Mucosa of rectum (tissue), 2 donors: ENCODE data around the gene TBC1D10A.

Source experiments
- H3K27ac ChIP-seq, 2 donors: one replicate each; pipeline ENCODE4 v1.7.0; 2013; ENCODE audit warnings: inconsistent platforms in 2 of 2, low read depth in 2 of 2, low read length in 2 of 2
- H3K27me3 ChIP-seq, 2 donors: one replicate each; pipeline ENCODE4 v1.7.0; 2013; ENCODE audit warnings: low read length in 2 of 2; ENCODE audit not compliant: control insufficient read depth in 2 of 2, insufficient read depth in 2 of 2
- H3K36me3 ChIP-seq, 2 donors: one replicate each; pipeline ENCODE4 v1.7.0; 2013; ENCODE audit warnings: low read length in 2 of 2; ENCODE audit not compliant: control insufficient read depth in 2 of 2, insufficient read depth in 2 of 2
- H3K4me1 ChIP-seq, 2 donors: one replicate each; pipeline ENCODE4 v1.7.0; 2013; ENCODE audit warnings: low read length in 2 of 2, mild to moderate bottlenecking in 1 of 2; ENCODE audit not compliant: control insufficient read depth in 2 of 2, insufficient read depth in 2 of 2
- H3K4me3 ChIP-seq, 2 donors: one replicate each; pipeline ENCODE4 v1.7.0; 2013; ENCODE audit warnings: low read length in 2 of 2
- H3K9ac ChIP-seq, 2 donors: one replicate each; pipeline ENCODE4 v1.7.0; 2013; ENCODE audit warnings: low read length in 2 of 2, low read depth in 1 of 2, mild to moderate bottlenecking in 1 of 2
- H3K9me3 ChIP-seq, 2 donors: one replicate each; pipeline ENCODE4 v1.7.0; 2013; ENCODE audit warnings: low read length in 2 of 2; ENCODE audit not compliant: control insufficient read depth in 2 of 2
- donor health status: healthy.
- donor health status: Normal muscosa, but diverticular disease.

Gene TBC1D10A

DNA sequence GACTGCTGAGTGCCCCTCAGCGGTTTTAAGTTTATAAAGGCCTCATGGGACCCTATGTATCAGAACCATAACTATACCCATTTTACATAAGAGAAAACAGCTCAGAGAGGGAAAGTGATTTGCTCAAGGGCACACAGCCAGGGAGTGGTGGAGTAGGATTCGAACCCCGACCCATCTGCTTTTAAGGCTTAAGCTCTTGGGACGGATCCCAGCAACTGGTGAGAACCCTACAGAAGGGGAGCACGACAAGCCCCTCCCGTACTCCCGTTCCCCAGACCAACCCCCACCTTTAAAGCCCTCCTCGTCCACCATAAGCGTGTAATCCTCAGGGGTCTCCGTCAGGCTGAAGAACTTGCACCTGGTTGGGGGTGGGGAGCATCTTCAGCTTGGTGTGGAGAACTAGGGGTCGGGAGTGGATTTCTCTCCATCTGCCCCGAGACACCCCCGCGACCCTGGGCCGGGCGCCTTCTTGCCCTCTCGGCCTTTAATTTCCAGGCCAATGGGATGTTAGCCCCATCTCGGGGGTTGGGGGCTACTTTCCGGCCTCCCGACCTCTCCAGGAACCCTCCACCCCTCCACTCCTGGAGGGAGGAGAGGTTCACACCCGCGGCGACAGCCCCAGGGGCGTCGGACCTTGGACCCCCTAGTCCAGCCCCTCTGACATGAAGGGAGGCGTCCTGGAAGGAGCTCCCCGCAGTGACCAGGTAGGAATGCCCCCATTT, 38.2 kb downstream of the TBC1D10A start:
- no peaks in the 10 kb centered on the region for H3K9me3 ChIP-seq
- peak overlapping the region; percentile 80 to 87 for H3K27ac ChIP-seq
- peak overlapping the region; percentile 75 to 82 for H3K9ac ChIP-seq
- H3K27me3 ChIP-seq: no peaks in the 10 kb centered on the region
- peaks cover 21 to 22% of the 10 kb centered on the region in 2 donors for H3K36me3 ChIP-seq
- H3K4me1 ChIP-seq: peaks cover 28 to 35% of the 10 kb centered on the region in 2 donors
- H3K4me3 ChIP-seq: peak overlapping the region; percentile 77 to 80

- Histone ChIP-seq H3K27ac (peak overlapping the region; percentile 80 to 87), H3K9ac (peak overlapping the region; percentile 75 to 82), H3K36me3 (peaks cover 13 to 14% of the 10 kb centered on the region in 2 donors), H3K4me3 (peak overlapping the region; percentile 77 to 80), H3K27me3 (no peaks in the 10 kb centered on the region), H3K9me3 (no peaks in the 10 kb centered on the region), H3K4me1 (peaks cover 28 to 35% of the 10 kb centered on the region in 2 donors)
These were observed 38.9 kb downstream of the TBC1D10A start for GRCh38 chr22:30287648-30288418.

GRCh38 chr22:30286813-30287647, 39.7 kb downstream of the TBC1D10A start:
- Histone ChIP-seq H3K9me3 (no peaks in the 10 kb centered on the region), H3K4me1 (peaks cover 28 to 35% of the 10 kb centered on the region in 2 donors), H3K27me3 (no peaks in the 10 kb centered on the region), H3K9ac (no peak overlapping the region), H3K36me3 (peaks cover 5 to 6% of the 10 kb centered on the region in 2 donors), H3K4me3 (no peak overlapping the region), H3K27ac (no peak overlapping the region)

- H3K27me3 ChIP-seq: no peaks in the 10 kb centered on the region
- no peaks in the 10 kb centered on the region for H3K9me3 ChIP-seq
- no peak overlapping the region for H3K9ac ChIP-seq
- peaks cover 25 to 34% of the 10 kb centered on the region in 2 donors for H3K4me1 ChIP-seq
- H3K27ac ChIP-seq: no peak overlapping the region
- H3K4me3 ChIP-seq: no peak overlapping the region
- H3K36me3 ChIP-seq: peaks cover 0 to 2% of the 10 kb centered on the region in 2 donors
These were observed 40.4 kb downstream of the TBC1D10A start for GRCh38 chr22:30286331-30286730.

DNA sequence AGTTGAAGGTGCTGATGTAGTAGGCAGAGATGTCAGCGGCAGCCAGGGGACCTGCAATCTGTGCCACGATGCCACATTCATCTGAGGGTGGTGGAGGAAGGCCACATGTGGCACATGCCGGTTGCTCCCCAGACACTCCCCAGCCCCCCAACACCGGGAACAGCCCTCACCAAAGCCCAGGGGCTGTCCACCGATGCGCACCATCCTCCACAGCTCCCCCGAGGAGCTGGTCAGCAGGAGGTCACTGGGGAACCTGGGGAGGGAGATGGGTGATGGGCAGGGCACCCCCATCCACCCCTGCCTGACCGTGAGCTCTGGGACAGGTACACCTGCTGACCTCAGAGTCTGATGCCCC, 40.9 kb downstream of the TBC1D10A start:
- Histone ChIP-seq H3K36me3 (peaks cover 0 to 2% of the 10 kb centered on the region in 2 donors), H3K4me3 (no peak overlapping the region), H3K27ac (no peak overlapping the region), H3K4me1 (peaks cover 21 to 29% of the 10 kb centered on the region in 2 donors), H3K27me3 (no peaks in the 10 kb centered on the region), H3K9me3 (no peaks in the 10 kb centered on the region), H3K9ac (no peak overlapping the region)

- no peak overlapping the region for H3K4me3 ChIP-seq
- peaks cover 16 to 24% of the 10 kb centered on the region in 2 donors for H3K4me1 ChIP-seq
- H3K27me3 ChIP-seq: no peaks in the 10 kb centered on the region
- no peak overlapping the region for H3K9ac ChIP-seq
- peaks cover 0 to 2% of the 10 kb centered on the region in 2 donors for H3K36me3 ChIP-seq
- no peaks in the 10 kb centered on the region for H3K9me3 ChIP-seq
- no peak overlapping the region for H3K27ac ChIP-seq
These were observed 41.4 kb downstream of the TBC1D10A start for GRCh38 chr22:30285176-30285845.

DNA sequence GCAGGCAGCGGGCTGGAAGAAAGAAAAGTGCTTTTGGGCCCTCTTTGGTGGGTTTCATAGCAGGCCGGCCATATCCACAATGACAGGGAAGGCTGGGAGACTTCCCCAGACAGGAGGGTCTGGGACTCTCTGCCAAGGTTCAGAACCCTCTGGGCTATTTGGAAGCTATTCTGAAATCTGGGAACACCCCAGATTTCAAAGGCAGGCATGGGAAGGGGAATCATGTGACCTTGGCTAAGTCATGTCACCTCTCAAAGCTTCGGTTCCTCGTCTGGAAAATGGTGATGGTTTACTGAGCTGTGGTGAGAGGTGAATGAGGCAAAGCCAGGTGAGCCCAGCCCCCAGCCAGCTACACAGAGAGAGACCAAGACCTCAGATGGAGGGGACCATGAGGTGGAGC, 42.1 kb downstream of the TBC1D10A start:
- Histone ChIP-seq H3K27me3 (no peaks in the 10 kb centered on the region), H3K9me3 (no peaks in the 10 kb centered on the region), H3K36me3 (peaks cover 0 to 2% of the 10 kb centered on the region in 2 donors), H3K4me1 (peaks cover 11 to 18% of the 10 kb centered on the region in 2 donors), H3K9ac (no peak overlapping the region), H3K4me3 (no peak overlapping the region), H3K27ac (no peak overlapping the region)

- Histone ChIP-seq H3K4me3 (no peak overlapping the region), H3K4me1 (peaks cover 11 to 18% of the 10 kb centered on the region in 2 donors), H3K27ac (no peak overlapping the region), H3K27me3 (no peaks in the 10 kb centered on the region), H3K9ac (no peak overlapping the region), H3K9me3 (no peaks in the 10 kb centered on the region), H3K36me3 (peaks cover 0 to 2% of the 10 kb centered on the region in 2 donors)
These were observed 42.6 kb downstream of the TBC1D10A start for GRCh38 chr22:30284172-30284571.

DNA sequence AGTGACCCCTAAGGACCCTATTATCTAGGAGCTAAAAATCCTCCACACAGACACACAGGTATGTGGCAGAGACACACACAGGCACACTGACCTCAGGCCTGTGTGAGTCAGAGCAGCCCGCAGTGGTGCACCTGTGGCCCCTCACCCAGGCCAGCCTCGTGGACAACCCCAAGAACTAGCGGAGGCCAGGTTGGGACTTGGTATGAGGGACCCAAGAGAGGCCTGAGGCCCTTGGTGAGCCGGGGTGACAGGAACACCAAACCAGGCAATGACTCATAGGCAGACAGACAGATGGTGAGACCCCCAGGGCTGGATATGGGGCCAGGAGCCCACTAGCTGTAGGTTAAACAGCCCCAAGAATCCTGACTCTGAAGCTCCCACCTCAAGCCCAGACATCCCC, 43.4 kb downstream of the TBC1D10A start:
- no peak overlapping the region for H3K4me3 ChIP-seq
- H3K9me3 ChIP-seq: no peaks in the 10 kb centered on the region
- H3K36me3 ChIP-seq: peaks cover 0 to 2% of the 10 kb centered on the region in 2 donors
- H3K27me3 ChIP-seq: no peaks in the 10 kb centered on the region
- no peak overlapping the region for H3K27ac ChIP-seq
- no peak overlapping the region for H3K9ac ChIP-seq
- H3K4me1 ChIP-seq: peaks cover 6 to 12% of the 10 kb centered on the region in 2 donors
